ENCODE measurements around the gene CES1.
"Not testable (repeated sequence)": the region's sequence is repeated elsewhere in the genome, so short reads cannot be mapped to it uniquely, and the experiment has no call there.

Gene CES1

DNA sequence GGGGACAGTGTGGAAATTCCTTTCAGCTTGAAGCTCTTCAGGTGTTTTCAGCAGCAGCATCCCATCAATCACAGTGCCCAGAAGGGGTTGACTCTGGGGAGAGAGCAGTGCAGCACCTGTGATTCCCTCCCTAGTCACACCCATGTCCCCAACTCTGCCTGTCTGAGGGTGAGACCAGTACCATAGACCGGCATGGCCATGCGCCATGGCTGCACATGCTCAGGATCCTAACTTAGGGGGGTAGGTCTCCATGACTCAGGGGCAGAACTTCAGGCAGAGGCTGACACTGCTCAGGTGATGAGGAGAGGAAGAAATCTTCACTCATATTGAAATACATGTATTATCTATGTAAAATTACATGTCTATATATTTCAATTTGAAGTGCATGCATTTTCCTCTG is 19.9 kb downstream of the CES1 start:
- ChIA-PET POLR2A (no interaction called here), CTCF (no interaction called here)
- no peak for DNase-seq (ENCODE audit: extremely low spot score)
- TF ChIP-seq CTCF (IDR thresholded peaks at IDR 0.05; ENCODE audit: control extremely low read depth, extremely low read depth, low read depth, missing control alignments) = no peak

DNA sequence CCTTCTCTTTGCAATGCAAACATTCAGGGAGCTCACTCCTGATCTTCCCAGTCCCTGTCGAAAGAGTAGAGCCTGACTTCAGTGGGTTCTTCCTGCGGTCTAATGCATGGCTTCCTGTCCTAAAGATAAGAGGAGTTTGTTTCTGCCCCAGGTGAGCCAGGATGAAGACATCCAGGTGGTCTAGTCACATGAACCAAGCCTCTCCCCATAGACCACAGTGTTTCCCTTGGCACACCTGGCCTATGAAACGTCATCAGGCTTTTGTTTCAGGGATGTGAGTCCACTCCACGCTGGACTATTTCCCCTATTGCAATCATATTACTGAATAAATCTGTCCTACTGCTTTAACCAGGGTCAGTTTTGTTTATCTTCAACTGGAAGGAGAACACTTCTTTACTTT is 21.1 kb downstream of the CES1 start:
- POLR2A ChIA-PET = no interaction called here
- CTCF ChIA-PET = no interaction called here
- TF ChIP-seq CTCF (IDR thresholded peaks at IDR 0.05; ENCODE audit: control extremely low read depth, extremely low read depth, low read depth, missing control alignments) = no peak
- DNase-seq (ENCODE audit: extremely low spot score) = no peak

DNA sequence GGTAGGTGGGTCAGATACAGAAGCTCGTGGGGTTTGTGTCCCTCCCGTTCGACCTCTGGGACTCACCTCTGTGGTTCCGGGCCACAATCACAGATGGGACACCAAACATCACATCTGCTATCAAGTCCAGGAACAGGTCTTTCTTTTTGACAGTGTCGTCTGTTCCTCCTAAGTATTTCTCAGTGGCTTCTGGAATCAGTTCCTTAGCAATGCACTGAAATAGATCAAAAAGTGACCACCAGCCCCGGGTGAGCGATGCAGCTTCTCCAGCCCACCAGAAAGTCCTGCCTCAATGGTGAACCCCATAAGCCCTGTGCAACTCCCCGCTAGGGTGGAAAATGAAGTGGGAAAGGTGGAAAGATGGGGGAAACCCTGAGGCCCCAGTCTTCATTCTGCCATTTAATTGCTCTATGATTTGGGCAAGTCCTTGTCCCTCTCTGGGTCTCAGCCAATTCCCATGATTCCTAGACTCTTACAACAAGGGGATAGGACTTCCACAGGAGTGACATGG is 22.4 kb downstream of the CES1 start:
- ChIA-PET POLR2A (no interaction called here), CTCF (interaction anchor here (1.2 kb wide), 1 partner anchor 346 kb away, joined by 5 read pairs; no protein-coding TSS in a partner anchor)
- no peak for TF ChIP-seq CTCF (IDR thresholded peaks at IDR 0.05; ENCODE audit: control extremely low read depth, extremely low read depth, low read depth, missing control alignments)
- no peak for DNase-seq (ENCODE audit: extremely low spot score)

DNA sequence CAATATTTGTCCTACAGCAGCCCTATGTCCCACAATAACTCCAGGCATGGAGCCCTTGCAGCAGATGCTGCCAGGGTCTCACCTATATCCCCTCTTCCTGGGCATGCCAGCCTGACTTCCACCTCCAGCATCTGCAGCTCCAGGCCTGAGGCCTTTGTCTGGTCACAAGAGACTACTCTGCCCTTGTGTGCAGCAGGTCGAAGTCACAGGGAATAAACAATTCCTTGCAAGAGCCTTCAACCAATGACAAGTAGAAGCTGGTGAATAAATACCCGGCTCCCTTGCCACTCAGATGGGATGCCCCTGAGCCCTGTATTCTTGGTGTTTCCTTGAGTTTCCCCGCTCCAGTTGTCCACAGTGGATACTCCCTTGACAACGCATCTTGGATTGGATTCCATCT is 23.0 kb downstream of the CES1 start:
- POLR2A ChIA-PET = no interaction called here
- DNase-seq (ENCODE audit: extremely low spot score) = no peak

DNA sequence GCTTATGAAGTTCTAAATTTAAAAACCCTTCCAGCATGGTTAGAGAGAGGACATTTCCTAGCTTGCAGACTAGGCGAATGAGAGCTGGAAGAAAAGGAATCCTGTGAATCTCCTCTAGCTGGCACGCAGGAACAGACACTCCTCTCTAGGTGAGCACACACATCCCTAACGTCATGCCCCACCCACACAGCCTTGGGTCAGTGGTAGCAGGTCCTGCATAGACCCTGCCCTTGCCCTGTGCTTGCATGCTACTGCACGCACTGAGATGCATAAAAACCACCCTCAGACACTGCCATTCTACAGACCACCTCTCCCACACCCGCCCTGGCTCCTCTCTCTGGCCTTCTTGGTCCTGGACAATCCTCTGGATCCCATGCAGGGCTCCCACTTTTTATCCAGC is 23.5 kb downstream of the CES1 start:
- ChIA-PET CTCF (interaction anchor here (1.3 kb wide), 1 partner anchor 17 kb away, joined by 3 read pairs; no protein-coding TSS in a partner anchor), POLR2A (no interaction called here)
- no peak for TF ChIP-seq CTCF (IDR thresholded peaks at IDR 0.05; ENCODE audit: control extremely low read depth, extremely low read depth, low read depth, missing control alignments)
- no peak for DNase-seq (ENCODE audit: extremely low spot score)

More for the DNA sequence above, 23.0 kb downstream of the CES1 start:
- TF ChIP-seq CTCF (IDR thresholded peaks at IDR 0.05; ENCODE audit: control extremely low read depth, extremely low read depth, low read depth, missing control alignments) = no peak
- CTCF ChIA-PET = interaction anchor here (1.2 to 1.3 kb wide), 2 partner anchors 16 to 345 kb away, joined by 3 to 5 read pairs; no protein-coding TSS in a partner anchor

DNA sequence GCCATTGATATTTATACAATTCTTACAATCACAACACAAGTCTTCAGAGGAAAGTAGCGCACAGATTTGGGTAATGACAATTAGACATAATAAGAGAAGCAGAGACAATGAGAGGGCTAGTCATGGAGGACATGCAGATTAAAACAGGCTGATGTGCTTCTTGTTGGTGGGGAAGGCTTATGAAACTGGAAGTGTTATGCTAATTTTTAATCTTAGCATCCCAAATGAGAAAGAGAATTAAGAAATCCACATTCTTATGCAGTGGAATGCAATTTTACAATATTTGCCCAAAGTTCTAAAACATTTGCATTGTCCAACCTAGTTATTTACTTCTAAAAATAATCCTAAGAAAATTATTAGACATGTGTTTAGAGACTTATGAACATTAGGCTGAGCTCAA is 24.6 kb downstream of the CES1 start:
- POLR2A ChIA-PET, CTCF ChIA-PET: not testable (repeated sequence)

GRCh38 chr16:55805104-55805503 is 27.8 kb downstream of the CES1 start:
- DNase-seq (ENCODE audit: extremely low spot score); CTCF ChIA-PET; POLR2A ChIA-PET: not testable (repeated sequence)

More for the DNA sequence above, 24.6 kb downstream of the CES1 start:
- not testable (repeated sequence) for DNase-seq (ENCODE audit: extremely low spot score)

GRCh38 chr16:55803681-55804080 is 29.2 kb downstream of the CES1 start:
- POLR2A ChIA-PET; DNase-seq (ENCODE audit: extremely low spot score); CTCF ChIA-PET: not testable (repeated sequence)

DNA sequence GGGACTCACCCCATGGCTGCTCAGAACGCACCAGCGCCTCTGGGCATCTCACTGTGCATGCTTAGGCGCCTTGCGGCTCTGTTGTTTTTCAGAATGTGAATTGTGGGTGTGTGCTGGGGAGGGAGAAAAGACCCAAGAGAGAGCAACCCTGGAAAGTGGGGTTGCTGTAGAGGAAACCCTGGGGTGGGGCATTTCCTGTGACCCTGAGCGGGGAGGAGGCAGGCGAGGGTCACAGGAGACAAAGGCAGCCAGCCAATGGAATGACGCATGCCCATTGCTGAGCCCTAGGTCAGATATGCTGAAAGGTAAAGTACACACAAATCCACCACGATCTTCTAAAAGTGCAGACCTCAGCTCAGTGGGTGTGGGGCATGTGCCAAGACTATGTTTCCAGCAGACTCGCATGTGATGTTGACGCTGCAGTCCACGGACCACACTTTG is 39.9 kb downstream of the CES1 start:
- CTCF ChIA-PET; DNase-seq (ENCODE audit: extremely low spot score); POLR2A ChIA-PET: not testable (repeated sequence)

GRCh38 chr16:55791512-55791911 is 41.4 kb downstream of the CES1 start:
- POLR2A ChIA-PET; CTCF ChIA-PET; DNase-seq (ENCODE audit: extremely low spot score): not testable (repeated sequence)

DNA sequence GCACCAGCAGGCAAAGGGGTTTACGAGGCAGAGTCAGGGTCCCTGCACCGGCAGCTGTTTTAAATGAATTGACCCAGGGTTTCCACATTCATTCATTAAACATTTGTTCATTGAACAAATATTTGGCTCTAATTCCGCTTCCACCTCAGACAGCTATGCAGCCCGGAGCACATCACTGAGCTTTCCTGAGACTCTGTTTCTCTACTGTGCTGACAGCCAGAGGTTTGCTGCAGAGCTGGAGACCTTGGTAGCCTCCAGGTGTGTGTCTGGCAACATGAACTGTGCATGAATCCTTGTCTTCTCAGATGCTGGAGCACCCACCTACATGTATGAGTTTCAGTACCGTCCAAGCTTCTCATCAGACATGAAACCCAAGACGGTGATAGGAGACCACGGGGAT is 42.7 kb downstream of the CES1 start:
- DNase-seq (ENCODE audit: extremely low spot score); POLR2A ChIA-PET; CTCF ChIA-PET: not testable (repeated sequence)

DNA sequence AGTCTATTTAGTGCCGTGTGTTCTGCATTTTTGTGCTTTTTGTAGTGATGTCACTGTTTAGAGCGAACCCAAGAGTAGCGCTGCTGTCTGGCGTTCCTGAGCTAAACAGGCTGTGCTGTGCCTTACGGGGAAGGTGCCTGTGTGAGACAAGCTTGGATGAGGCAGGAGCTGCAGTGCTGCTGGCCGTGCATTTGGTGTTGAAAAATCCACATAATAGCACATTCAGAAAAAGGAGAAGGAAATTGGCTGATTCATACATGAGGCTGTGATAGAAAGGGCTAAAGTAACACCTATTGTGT is 50.2 kb downstream of the CES1 start:
- POLR2A ChIA-PET; CTCF ChIA-PET; DNase-seq (ENCODE audit: extremely low spot score): not testable (repeated sequence)

DNA sequence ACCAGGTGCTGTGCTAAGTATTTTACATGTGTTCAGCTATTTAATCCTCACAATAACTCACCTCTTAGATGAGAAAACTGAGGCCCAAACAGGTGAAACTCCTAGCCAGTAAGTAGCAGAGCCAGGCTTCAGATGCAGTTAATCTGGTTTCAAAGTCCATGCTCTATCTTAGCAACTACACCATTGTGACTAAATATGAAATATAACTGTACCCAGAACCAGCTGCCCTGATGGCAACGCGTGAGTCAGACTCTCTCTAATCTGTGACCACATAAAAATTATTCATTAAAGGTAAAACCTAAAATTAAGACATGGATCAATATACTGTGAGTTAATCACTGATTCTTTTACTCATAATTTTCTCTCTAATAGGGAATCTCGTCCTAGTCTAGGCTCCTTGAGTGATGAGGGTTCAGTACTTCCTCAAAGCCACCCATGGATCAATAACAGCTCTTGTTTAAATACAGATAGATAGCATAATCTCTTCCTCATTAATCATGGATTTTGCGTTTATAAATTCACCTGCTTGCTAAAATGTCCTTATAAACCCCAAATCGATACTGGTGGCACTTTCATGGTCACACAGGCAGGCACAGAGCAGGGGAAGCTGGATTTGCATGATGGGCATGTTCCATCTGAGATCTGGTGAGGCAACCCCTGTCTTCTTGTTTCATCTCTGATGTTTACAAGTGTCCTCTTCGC is 50.7 kb downstream of the CES1 start:
- CTCF ChIA-PET; POLR2A ChIA-PET; DNase-seq (ENCODE audit: extremely low spot score): not testable (repeated sequence)
